Osteocyte (in vitro differentiated cells): ENCODE data around the gene CHSY3. TPM values are rescaled to one million over a fixed set of nuclear protein-coding genes. Genes with fewer than 3 reads are reported as not detected.

Experiments
- DNase-seq: peaks from one replicate; pipeline ENCODE4 v3.0.0; 2021; ENCODE audit warnings: mixed read lengths; ENCODE audit not compliant: unreplicated experiment; ENCODE audit errors: extremely low spot score
- H3K27ac Mint-ChIP-seq: one replicate; pipeline ENCODE4 v1.8.0; 2021; ENCODE audit warnings: mild to moderate bottlenecking, mixed read lengths; ENCODE audit not compliant: unreplicated experiment
- H3K27me3 Mint-ChIP-seq: one replicate; pipeline ENCODE4 v1.8.0; 2021; ENCODE audit warnings: mixed read lengths; ENCODE audit not compliant: unreplicated experiment
- H3K36me3 Mint-ChIP-seq: one replicate; pipeline ENCODE4 v1.8.0; 2021; ENCODE audit warnings: mixed read lengths; ENCODE audit not compliant: unreplicated experiment
- H3K4me1 Mint-ChIP-seq: one replicate; pipeline ENCODE4 v1.8.0; 2021; ENCODE audit warnings: mixed read lengths; ENCODE audit not compliant: unreplicated experiment
- H3K4me3 Mint-ChIP-seq: one replicate; pipeline ENCODE4 v1.8.0; 2021; ENCODE audit warnings: mild to moderate bottlenecking, moderate library complexity, mixed read lengths; ENCODE audit not compliant: unreplicated experiment
- H3K9me3 Mint-ChIP-seq: one replicate; pipeline ENCODE4 v1.8.0; 2021; ENCODE audit warnings: mixed read lengths; ENCODE audit not compliant: unreplicated experiment
- long read RNA-seq: library from polyadenylated mRNA; unstranded; transcript quantifications from one replicate; pipeline ENCODE4 v2.0.0, GENCODE V29; 2021
- total RNA-seq: library from RNA; stranded (reverse); gene quantifications from 2 replicates; pipeline ENCODE4 v1.2.1, GENCODE V29; 2021
- TF ChIP-seq, protein P1 (sequence below): fragments of 200-600 bp; sonication (generic); IDR thresholded peaks from 2 replicates; pipeline ENCODE4 v1.5.0; 2021; ENCODE audit warnings: antibody characterized with exemption, mild to moderate bottlenecking, moderate library complexity

CHSY3 gene
- total RNA-seq: 19.7 and 22.0 TPM in 2 replicates
- long read RNA-seq, partial matches to known transcripts: 10 of 16 reads
- long read RNA-seq, other reads (novel, unspliced or antisense): 6 of 16 reads

DNA sequence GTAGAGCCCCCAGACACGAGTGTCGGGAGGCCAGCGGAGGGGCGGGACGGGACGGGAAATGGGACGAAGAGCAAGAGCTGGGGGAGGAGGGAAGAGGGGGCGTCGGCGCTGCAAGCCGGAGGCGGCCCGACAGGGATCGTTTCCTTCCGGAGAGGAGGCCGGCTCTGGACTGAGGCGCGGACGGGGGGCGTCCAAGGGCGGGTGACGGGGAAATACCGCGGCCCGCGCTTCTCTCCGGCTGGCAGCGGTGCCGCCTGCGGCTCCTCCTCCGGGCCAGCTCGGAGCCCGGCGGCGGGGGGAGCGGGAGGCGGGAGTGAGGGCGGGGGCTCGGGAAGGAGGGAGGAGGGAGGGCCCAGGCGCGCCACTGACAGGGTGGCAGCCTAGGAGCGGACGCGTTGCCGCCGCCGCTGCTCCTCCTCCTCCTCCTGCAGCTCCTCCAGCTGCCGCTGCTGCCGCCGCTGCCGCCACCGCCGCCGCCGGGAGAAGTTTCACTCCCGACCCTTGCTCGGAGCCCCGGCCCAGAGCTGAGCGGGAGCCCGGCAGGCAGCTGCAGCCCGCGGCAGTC is at the start of gene CHSY3:
Gene CHSY3, plus strand, starts transcription at position 364 of the 565 bp plus-strand sequence.
- Mint-ChIP-seq H3K4me1 (peaks cover 23% of the 10 kb centered on the region), H3K4me3 (peak within 1 kb of the TSS; percentile 93), H3K9me3 (no peaks in the 10 kb centered on the region), H3K27ac (peak within 1 kb of the TSS; percentile 88), H3K27me3 (no peaks in the 10 kb centered on the region), H3K36me3 (no peaks in the 10 kb centered on the region)
- DNase-seq: peak; percentile 97
- TF ChIP-seq, protein P1, sequence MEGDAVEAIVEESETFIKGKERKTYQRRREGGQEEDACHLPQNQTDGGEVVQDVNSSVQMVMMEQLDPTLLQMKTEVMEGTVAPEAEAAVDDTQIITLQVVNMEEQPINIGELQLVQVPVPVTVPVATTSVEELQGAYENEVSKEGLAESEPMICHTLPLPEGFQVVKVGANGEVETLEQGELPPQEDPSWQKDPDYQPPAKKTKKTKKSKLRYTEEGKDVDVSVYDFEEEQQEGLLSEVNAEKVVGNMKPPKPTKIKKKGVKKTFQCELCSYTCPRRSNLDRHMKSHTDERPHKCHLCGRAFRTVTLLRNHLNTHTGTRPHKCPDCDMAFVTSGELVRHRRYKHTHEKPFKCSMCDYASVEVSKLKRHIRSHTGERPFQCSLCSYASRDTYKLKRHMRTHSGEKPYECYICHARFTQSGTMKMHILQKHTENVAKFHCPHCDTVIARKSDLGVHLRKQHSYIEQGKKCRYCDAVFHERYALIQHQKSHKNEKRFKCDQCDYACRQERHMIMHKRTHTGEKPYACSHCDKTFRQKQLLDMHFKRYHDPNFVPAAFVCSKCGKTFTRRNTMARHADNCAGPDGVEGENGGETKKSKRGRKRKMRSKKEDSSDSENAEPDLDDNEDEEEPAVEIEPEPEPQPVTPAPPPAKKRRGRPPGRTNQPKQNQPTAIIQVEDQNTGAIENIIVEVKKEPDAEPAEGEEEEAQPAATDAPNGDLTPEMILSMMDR: no peak

DNA sequence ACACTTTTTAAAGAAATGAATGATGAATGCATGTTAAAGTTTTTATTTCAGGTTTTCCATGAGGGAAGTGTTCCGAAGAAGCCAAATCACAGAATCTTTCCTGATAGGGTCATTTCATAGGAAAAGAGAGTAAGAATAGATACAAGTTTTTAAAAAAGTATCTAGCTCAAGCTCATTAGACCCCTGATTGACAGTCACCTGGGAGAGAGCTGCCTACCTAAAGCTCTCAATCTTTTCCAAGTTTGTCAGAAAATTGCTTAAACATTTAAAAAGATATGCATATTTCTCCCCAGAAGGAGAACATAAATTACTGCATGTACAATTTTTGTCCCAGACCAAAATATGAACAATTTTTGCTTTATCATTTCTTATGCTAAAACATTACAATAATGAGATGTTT is 47.9 kb upstream of the CHSY3 start:
- Mint-ChIP-seq H3K27ac (no peak overlapping the region), H3K9me3 (no peaks in the 10 kb centered on the region), H3K36me3 (no peaks in the 10 kb centered on the region), H3K4me1 (peaks cover 5% of the 10 kb centered on the region), H3K27me3 (peaks cover 2% of the 10 kb centered on the region), H3K4me3 (no peak overlapping the region)
- TF ChIP-seq, protein P1: no peak
- DNase-seq: no peak

DNA sequence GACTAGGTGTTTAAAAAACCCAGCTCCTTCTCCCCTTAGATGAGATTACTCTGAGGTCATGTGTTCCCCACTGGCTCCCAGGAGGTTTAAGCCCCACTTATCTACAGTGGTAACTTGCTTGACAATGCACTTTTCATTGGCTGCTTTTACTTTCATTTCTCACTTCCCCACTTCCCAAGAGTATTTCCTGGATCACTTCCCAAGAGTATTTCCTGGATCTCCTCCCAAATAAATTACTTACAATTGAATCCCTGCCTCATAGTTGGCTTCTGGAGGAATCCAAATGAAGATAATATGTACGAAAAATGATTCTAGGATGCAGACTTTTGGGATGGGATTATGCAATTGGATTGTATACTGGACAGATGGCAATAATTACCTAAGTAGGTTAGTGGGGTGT is 47.1 kb upstream of the CHSY3 start:
- no peak overlapping the region for H3K27ac Mint-ChIP-seq
- H3K27me3 Mint-ChIP-seq: peaks cover 2% of the 10 kb centered on the region
- TF ChIP-seq, protein P1: no peak
- no peaks in the 10 kb centered on the region for H3K9me3 Mint-ChIP-seq
- peaks cover 5% of the 10 kb centered on the region for H3K4me1 Mint-ChIP-seq
- H3K36me3 Mint-ChIP-seq: no peaks in the 10 kb centered on the region
- no peak overlapping the region for H3K4me3 Mint-ChIP-seq
- DNase-seq: no peak

DNA sequence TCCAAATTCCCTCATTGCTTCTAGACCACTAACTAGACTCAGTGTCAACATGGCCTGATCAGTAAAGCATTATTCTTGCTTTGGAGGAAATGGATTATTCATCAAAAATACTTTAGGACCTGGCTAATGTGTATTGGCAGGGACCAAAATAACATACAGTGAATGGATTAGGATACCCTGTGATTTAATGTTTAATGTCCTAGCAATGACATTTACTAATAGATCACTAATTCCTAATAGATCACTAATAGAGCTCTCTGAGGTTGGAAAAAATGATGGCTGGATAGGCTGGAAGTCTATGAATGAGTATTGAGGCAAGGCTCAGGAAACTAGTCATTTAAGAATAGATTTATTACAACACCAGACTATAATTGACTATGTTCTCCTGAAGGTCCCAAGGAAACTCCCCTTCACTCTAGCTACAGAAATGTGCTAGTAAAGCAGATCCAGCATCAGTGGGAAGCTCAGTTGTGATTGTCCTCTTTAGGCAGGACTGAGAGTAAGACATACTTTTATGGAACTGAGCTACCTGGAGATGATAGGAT is 46.1 kb upstream of the CHSY3 start:
- no peaks in the 10 kb centered on the region for H3K27me3 Mint-ChIP-seq
- DNase-seq: no peak
- H3K36me3 Mint-ChIP-seq: no peaks in the 10 kb centered on the region
- H3K9me3 Mint-ChIP-seq: no peaks in the 10 kb centered on the region
- peaks cover 5% of the 10 kb centered on the region for H3K4me1 Mint-ChIP-seq
- H3K27ac Mint-ChIP-seq: no peak overlapping the region
- TF ChIP-seq, protein P1: no peak
- no peak overlapping the region for H3K4me3 Mint-ChIP-seq

DNA sequence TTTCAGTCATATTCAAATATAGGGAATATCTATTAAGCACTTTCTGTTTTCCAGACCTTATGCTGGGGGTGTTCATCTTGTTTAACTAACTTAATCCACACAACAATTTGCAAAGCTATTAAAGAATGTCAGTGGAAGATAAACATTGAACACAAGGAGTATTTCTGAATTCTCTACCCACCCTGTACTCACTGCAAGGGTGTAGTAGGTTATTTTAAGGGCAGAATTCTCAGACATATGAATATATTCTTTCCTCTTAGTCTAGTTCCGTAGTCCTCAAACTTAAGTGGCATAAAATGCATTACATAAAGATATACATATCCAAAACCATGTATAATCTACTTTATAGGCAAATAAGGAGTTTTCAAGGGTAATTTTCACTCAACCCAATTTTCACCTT is 19.9 kb upstream of the CHSY3 start:
- DNase-seq: no peak
- Mint-ChIP-seq H3K27me3 (no peaks in the 10 kb centered on the region), H3K27ac (no peak overlapping the region), H3K9me3 (no peaks in the 10 kb centered on the region), H3K4me3 (no peak overlapping the region), H3K36me3 (no peaks in the 10 kb centered on the region), H3K4me1 (no peaks in the 10 kb centered on the region)
- TF ChIP-seq, protein P1: no peak
